NB4 (cell line): ENCODE measurements around the gene PLOD2.

Experiments
- CTCF ChIP-seq: IDR thresholded peaks from one replicate; pipeline ENCODE4 v1.5.1; 2012; ENCODE audit warnings: low read depth, low read length
- MAX ChIP-seq: IDR thresholded peaks from 2 replicates; pipeline ENCODE4 v1.6.1; 2011; ENCODE audit warnings: low read depth, low read length
- MYC ChIP-seq: IDR thresholded peaks from 2 replicates; pipeline ENCODE4 v1.6.1; 2011; ENCODE audit warnings: low read depth, low read length
- POLR2A ChIP-seq: IDR thresholded peaks from 2 replicates; pipeline ENCODE4 v1.6.1; 2011; ENCODE audit warnings: mild to moderate bottlenecking; ENCODE audit not compliant: insufficient read length; ENCODE audit errors: extremely low read depth

DNA sequence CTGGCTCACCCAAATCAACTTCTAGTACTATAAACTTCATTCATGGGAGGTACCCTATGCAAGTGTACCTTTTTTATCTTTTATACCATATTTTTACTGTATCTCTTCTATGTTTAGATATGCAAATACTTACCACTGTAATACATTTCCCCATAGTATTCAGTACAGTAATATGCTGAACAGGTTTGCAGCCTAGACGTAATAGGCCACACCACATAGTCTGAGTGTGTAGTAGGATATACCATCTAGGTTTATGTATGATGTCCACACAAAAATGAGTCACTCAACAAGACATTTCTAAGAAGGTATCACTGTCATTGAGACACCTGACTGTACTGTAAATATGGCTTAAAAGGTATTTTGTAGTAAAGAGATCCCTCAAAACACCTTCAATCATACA lies 124.7 kb downstream of the PLOD2 start:
- TF ChIP-seq CTCF (no peak), MAX (no peak), MYC (no peak), POLR2A (no peak)
